ENCODE measurements around the gene NAT16.

Gene NAT16

DNA sequence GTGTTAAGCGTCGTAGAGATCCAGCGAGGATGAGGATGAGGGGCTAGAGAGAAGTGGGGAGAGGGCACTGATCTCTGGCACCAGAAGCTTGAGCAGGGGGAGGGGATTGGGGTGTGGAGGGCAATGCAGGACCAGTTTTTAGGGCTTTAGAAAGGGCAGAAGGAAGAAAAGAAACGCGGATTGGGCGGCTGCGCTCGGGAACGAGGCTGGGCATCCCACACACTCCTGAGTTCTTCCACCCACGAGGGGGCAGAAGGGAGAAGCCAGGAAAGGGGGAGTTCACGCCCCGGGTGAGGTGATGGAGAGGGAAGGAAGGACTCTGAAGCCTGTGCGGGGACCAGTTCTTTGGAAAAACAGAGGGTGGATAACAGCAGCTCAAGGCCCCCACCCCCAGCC, 8.7 kb downstream of the NAT16 start:
- no peak for FAIRE-seq
- DNase-seq (ENCODE audit: insufficient read length, low spot score) = no peak
- TF ChIP-seq POLR2A (IDR thresholded peaks at IDR 0.05; ENCODE audit: low read depth, low read length) = no peak

GRCh38 chr7:101170617-101171441, 9.3 kb downstream of the NAT16 start:
- no peak for DNase-seq (ENCODE audit: insufficient read length, low spot score)
- no peak for FAIRE-seq
- TF ChIP-seq POLR2A (IDR thresholded peaks at IDR 0.05; ENCODE audit: low read depth, low read length) = no peak

GRCh38 chr7:101169838-101170551, 10.1 kb downstream of the NAT16 start:
- peak; percentile 77 for DNase-seq (ENCODE audit: insufficient read length, low spot score)
- FAIRE-seq = no peak
- TF ChIP-seq POLR2A (IDR thresholded peaks at IDR 0.05; ENCODE audit: low read depth, low read length) = no peak

DNA sequence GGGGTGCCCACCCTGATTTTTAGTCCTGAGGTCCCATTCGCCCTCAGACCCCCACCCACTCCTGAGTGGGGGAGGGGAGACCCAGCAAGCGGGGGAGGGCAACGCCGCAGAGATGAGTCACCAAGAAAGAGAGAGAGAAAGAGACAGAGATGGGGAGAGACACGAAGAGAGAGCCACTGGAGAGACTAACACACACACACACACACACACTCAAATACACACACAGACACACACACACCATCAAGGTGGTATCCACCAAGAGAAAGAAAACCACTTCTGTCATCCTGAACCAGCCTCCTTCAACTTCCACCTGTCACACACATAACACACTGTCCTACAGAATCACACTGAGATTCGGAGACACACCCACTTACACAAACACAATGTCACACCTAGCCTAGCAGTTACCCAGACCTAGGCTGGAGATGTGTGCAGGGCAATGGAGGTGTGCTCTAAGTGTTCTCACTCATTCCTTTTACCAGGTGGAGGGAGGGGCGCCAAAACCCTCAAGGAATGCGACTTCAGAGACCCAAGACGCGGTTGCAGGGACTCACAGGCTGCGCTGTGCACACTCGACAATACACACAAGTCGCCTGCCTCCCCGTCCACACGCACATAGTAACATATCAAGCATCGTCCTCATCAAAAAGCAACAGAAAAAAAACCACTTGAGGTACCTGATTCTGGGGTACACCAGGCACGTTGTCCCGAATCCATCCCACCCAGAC, 10.8 kb downstream of the NAT16 start:
- no peak for TF ChIP-seq POLR2A (IDR thresholded peaks at IDR 0.05; ENCODE audit: low read depth, low read length)
- no peak for DNase-seq (ENCODE audit: insufficient read length, low spot score)
- FAIRE-seq = no peak

DNA sequence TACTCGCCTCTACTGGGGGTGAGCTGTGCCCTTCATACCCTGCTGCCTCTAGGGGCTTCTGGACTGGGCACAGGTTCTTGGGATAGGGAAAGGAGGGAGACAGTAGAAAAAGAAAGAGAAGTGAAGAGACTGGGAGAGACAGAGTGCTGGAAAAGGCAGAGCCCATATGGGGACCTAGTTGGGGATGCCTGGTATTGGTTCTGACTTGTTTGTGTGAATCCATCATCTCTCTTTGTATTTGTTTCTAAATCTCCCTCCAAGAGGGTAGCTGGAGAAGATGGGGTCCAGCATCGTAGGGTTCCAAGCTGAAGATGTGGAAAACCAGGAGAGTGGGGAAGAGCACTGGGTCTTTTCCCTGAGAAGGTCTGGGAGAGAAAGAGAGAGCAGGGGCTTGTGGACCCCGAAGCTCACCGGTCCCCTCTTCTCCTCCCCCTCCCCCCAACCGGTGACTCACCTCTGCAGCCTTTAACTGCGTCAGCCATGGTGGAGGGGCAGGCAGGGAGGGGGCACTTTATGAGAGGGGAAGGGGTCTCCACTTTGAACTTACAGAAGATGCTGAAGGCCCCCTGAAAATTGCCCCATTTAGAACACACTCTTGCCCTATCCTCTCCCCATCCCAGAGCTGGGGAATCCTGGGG, 11.6 kb downstream of the NAT16 start:
- no peak for TF ChIP-seq POLR2A (IDR thresholded peaks at IDR 0.05; ENCODE audit: low read depth, low read length)
- FAIRE-seq (no peak), DNase-seq (ENCODE audit: insufficient read length, low spot score) (no peak)

GRCh38 chr7:101167645-101168411, 12.3 kb downstream of the NAT16 start:
- no peak for TF ChIP-seq POLR2A (IDR thresholded peaks at IDR 0.05; ENCODE audit: low read depth, low read length)
- DNase-seq (ENCODE audit: insufficient read length, low spot score) (no peak), FAIRE-seq (no peak)

- TF ChIP-seq POLR2A (IDR thresholded peaks at IDR 0.05; ENCODE audit: low read depth, low read length) = no peak
- DNase-seq (ENCODE audit: insufficient read length, low spot score) (no peak), FAIRE-seq (no peak)
These were observed 13.0 kb downstream of the NAT16 start for GRCh38 chr7:101166909-101167644.

DNA sequence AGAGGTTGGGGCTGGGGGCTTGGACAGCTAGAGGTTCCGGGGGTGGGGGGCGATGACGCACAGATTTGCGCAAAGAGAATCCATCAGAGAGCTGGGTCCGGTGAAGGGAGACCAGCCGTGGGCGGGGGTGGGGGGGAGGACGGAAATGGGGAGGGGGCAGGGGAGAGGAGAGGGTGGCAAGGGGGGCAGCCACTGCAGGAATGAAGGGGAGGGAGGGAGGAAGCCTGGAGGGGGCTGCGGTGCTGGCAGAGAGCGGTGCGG, 13.5 kb downstream of the NAT16 start:
- FAIRE-seq = no peak
- no peak for DNase-seq (ENCODE audit: insufficient read length, low spot score)
- TF ChIP-seq POLR2A (IDR thresholded peaks at IDR 0.05; ENCODE audit: low read depth, low read length) = no peak

DNA sequence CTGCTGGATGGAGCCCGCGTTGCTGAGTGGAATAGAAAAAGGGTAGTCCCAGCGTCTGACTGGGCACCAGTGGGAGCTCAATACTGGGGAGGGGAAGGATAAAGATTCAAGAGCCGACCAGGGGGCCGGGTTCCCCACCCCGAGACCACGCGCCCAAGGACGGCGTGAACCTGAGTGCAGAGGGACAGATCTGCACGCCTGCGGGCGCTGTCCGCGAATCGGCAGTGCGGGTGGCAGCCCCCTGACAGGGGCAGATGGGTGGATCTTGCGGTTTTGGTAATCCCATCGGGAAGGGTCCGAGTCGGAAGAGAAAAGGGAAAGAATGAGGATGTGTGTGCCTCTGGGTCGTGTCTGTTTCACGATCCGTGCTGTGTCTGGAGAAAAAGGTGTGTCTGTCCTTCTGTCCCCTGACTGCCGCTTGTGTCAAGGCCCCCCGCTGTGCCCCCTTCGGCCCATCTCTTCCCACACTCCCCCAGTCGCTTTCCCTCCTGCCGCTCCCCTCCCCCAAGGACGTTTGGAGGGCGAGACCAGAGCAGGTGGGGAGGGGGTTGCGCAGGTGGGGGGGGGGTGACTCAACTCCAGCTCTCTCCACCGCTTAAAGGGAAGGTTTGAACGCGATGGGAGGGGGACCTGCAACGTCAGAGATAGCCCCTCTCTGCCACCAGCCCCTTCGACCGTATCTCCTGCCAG, 14.0 kb downstream of the NAT16 start:
- FAIRE-seq (no peak), DNase-seq (ENCODE audit: insufficient read length, low spot score) (no peak)
- TF ChIP-seq POLR2A (IDR thresholded peaks at IDR 0.05; ENCODE audit: low read depth, low read length) = no peak

GRCh38 chr7:101165075-101165957, 14.8 kb downstream of the NAT16 start, which contains the start of gene VGF:
VGF (minus strand) TSS chr7:101165569; CDS start chr7:101164843, 726 bp downstream.
- FAIRE-seq (no peak), DNase-seq (ENCODE audit: insufficient read length, low spot score) (peak; percentile 95)
- TF ChIP-seq POLR2A (IDR thresholded peaks at IDR 0.05; ENCODE audit: low read depth, low read length) = no peak

GRCh38 chr7:101164071-101164840, 15.8 kb downstream of the NAT16 start:
- no peak for DNase-seq (ENCODE audit: insufficient read length, low spot score)
- FAIRE-seq = no peak
- TF ChIP-seq POLR2A (IDR thresholded peaks at IDR 0.05; ENCODE audit: low read depth, low read length) = no peak

All from H54 (cell line).